Omental fat pad (tissue), 4 donors: ENCODE measurements around the gene NBEA. TPM values are rescaled to one million over a fixed set of nuclear protein-coding genes. Genes with fewer than 3 reads are reported as not detected.

ENCODE experiments used
- ATAC-seq: fragments of 150-250 bp; one replicate; pipeline ENCODE4 v1.9.1; 2016; ENCODE audit warnings: mild to moderate bottlenecking, moderate library complexity; ENCODE audit not compliant: low FRiP score
- DNase-seq: peaks from one replicate; pipeline ENCODE4 v3.0.0-alpha.2; 2019; ENCODE audit warnings: low spot score
- total RNA-seq, 4 donors: library from RNA; depleted of rRNA; stranded (reverse); fragments of >200 nt; gene quantifications; one replicate each; pipeline ENCODE4 v1.1.0, GENCODE V29; 2016
- TF ChIP-seq, protein P1 (sequence below), 3 donors: fragments of 450-650 bp; IDR thresholded peaks; one replicate each; pipeline ENCODE4 v1.5.1; 2016 to 2017; ENCODE audit warnings: antibody characterized with exemption in 3 of 3, mild to moderate bottlenecking in 3 of 3, moderate library complexity in 2 of 3

The NBEA gene
- total RNA-seq, 4 donors from 2014 or later: 4.3 to 10.7 (median 6.1) TPM

DNA sequence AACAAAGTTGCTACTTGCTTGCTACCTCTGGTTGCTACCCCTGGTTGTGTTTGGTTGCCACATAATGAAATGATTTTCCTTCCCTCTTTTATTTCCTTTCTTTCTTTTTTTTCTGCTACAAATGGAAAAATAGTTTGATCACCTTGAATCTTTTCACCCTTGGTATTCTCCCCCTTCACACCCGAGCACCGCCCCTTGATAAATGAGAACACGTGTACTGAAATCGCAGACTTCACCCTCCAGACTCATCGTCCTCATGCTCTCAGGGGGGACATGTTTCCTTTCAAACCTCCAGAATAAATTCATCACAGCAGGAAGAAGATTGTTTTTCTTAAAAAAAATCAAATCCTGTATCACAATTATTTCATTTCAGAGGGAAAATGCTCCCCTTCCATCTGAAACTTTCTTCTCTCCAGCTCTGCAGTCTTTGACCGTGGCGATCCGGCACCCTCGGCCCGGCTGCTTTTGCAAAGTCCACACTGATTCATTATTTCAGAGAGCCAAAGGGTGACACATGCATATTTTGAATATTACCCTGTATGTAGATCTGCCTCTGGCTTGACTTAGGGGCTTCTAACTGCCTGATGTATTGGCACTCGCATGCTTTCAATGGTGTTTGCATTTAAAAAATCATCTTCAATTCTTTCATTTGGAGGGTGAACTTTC lies 757.0 kb downstream of the NBEA start:
- TF ChIP-seq, protein P1, sequence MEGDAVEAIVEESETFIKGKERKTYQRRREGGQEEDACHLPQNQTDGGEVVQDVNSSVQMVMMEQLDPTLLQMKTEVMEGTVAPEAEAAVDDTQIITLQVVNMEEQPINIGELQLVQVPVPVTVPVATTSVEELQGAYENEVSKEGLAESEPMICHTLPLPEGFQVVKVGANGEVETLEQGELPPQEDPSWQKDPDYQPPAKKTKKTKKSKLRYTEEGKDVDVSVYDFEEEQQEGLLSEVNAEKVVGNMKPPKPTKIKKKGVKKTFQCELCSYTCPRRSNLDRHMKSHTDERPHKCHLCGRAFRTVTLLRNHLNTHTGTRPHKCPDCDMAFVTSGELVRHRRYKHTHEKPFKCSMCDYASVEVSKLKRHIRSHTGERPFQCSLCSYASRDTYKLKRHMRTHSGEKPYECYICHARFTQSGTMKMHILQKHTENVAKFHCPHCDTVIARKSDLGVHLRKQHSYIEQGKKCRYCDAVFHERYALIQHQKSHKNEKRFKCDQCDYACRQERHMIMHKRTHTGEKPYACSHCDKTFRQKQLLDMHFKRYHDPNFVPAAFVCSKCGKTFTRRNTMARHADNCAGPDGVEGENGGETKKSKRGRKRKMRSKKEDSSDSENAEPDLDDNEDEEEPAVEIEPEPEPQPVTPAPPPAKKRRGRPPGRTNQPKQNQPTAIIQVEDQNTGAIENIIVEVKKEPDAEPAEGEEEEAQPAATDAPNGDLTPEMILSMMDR (IDR thresholded peaks at IDR 0.05): no peak
- no peak for ATAC-seq
- DNase-seq: no peak

- TF ChIP-seq, protein P1 (IDR thresholded peaks at IDR 0.05): no peak
- DNase-seq (no peak), ATAC-seq (no peak)
These were observed 757.9 kb downstream of the NBEA start for GRCh38 chr13:35699825-35700510.

DNA sequence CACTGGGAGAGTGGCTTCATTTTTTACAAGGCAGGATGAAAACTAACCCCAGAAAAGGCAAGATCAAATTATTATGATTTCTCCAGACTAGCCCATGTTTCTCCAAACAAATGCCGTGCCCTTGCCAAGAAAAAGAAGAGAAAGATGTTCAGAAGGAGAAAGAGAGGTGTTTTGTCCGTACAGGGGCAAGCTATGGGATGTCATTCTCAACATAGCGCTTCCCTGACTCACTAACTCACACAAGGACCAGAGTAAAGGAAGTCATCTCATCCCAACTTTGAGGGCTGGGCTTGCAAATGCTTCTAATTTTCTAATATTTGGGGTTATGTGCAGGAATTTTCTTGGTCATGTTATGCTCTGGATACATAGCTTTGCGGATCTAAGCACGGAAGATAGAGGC lies 758.6 kb downstream of the NBEA start:
- ATAC-seq (no peak), DNase-seq (no peak)
- TF ChIP-seq, protein P1 (IDR thresholded peaks at IDR 0.05): no peak

- ATAC-seq (no peak), DNase-seq (no peak)
- TF ChIP-seq, protein P1 (IDR thresholded peaks at IDR 0.05): no peak
These were observed 760.2 kb downstream of the NBEA start for GRCh38 chr13:35702316-35702715.

GRCh38 chr13:35703061-35703460 lies 761.0 kb downstream of the NBEA start:
- no peak for DNase-seq
- TF ChIP-seq, protein P1 (IDR thresholded peaks at IDR 0.05): no peak
- ATAC-seq: no peak

DNA sequence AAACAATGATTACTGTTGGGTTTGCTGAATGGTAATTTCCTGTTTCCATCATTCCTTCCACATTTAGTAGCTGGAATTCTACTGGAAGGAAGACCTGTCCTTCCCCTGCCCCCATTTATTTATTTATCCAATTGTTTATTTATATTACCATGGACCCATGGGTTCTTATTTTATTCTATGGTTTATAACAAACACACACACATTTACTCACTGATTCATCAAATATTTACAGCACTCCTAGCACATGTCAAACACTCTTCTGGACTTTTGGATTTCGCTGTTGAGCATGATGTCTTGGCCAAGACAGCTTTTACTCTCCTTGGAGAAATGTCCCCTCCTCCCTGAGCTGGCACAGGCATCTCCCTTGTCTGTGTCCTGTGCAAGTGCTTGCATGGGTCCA lies 762.3 kb downstream of the NBEA start:
- ATAC-seq (no peak), DNase-seq (no peak)
- TF ChIP-seq, protein P1 (IDR thresholded peaks at IDR 0.05): no peak

DNA sequence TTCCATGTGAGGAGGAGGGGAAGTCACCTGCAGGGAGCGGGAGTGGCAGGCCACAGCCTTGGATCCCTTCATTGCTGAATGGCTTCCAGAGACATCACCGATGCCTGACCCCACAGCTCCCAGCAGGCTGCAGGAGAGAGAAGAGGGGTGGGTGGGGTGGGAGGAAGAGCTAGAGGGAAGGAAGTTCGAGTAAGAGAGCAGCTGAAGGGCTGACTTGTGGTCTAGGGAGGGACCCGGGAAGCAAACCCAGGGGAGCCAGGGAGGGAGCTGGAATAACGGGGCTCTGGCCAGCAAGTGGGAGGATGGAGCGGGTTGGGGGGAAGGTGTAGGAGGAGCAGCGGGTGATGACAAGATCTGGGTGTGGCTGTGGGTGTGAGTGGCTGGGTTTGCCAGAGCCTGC lies 764.2 kb downstream of the NBEA start:
- ATAC-seq (peak; percentile 6), DNase-seq (no peak)
- TF ChIP-seq, protein P1 (IDR thresholded peaks at IDR 0.05): no peak
